ENCODE data around the gene ADAM15. TPM values are rescaled to one million over a fixed set of nuclear protein-coding genes. Genes with fewer than 3 reads are reported as not detected.

Gene ADAM15
- total and polyA plus RNA-seq, 5 donors from 2014 or later = 9.8 to 31.5 (median 20.6) TPM

GRCh38 chr1:155085504-155086127, 34.5 kb downstream of the ADAM15 start:
- Mint-ChIP-seq H3K9me3 (peaks cover 0 to 4% (median 0%) of the 10 kb centered on the region in 7 donors), H3K27ac (peak overlapping the region; percentile 82 to 96 (median 92)), H3K4me3 (peak overlapping the region; percentile 88 to 99 (median 94)), H3K36me3 (no peaks in the 10 kb centered on the region), H3K4me1 (peaks cover 0 to 43% (median 28%) of the 10 kb centered on the region in 4 donors), H3K27me3 (peaks cover 46% of the 10 kb centered on the region)
- Histone ChIP-seq H3K4me3 (ENCODE audit: low read depth, low read length) (peak overlapping the region; percentile 62), H3K27me3 (ENCODE audit: control insufficient read depth, insufficient read depth, low read length) (peaks cover 20% of the 10 kb centered on the region), H3K9me3 (ENCODE audit: control insufficient read depth in 2 of 2, low read length in 2 of 2) (no peaks in the 10 kb centered on the region), H3K4me1 (ENCODE audit: control insufficient read depth, insufficient read depth, low read length, poor library complexity, severe bottlenecking) (peaks cover 46% of the 10 kb centered on the region), H3K27ac (ENCODE audit: insufficient read depth, low read length, poor library complexity, severe bottlenecking) (peak overlapping the region; percentile 76), H3K36me3 (ENCODE audit: control insufficient read depth, insufficient read depth, low read length) (no peaks in the 10 kb centered on the region)
- ATAC-seq (ENCODE audit: low read depth in 2 of 2) = peak; percentile 17 to 25
- peak; percentile 56 to 74 (median 63) for DNase-seq

- H3K27ac ChIP-seq (ENCODE audit: insufficient read depth, low read length, poor library complexity, severe bottlenecking) = peak overlapping the region; percentile 76
- peaks cover 18% of the 10 kb centered on the region for H3K27me3 ChIP-seq (ENCODE audit: control insufficient read depth, insufficient read depth, low read length)
- Mint-ChIP-seq H3K4me1 (peaks cover 0 to 42% (median 27%) of the 10 kb centered on the region in 4 donors), H3K27me3 (peaks cover 44% of the 10 kb centered on the region), H3K27ac (peak overlapping the region in 1 of 3 donors; percentile 48), H3K9me3 (peaks cover 0 to 4% (median 0%) of the 10 kb centered on the region in 7 donors), H3K36me3 (no peaks in the 10 kb centered on the region), H3K4me3 (peak overlapping the region; percentile 27 to 98 (median 78))
- H3K4me1 ChIP-seq (ENCODE audit: control insufficient read depth, insufficient read depth, low read length, poor library complexity, severe bottlenecking) = peaks cover 40% of the 10 kb centered on the region
- H3K4me3 ChIP-seq (ENCODE audit: low read depth, low read length) = no peak overlapping the region
- ATAC-seq (ENCODE audit: low read depth in 2 of 2) (peak; percentile 8 to 10), DNase-seq (peak; percentile 73 to 82 (median 78))
- H3K9me3 ChIP-seq (ENCODE audit: control insufficient read depth in 2 of 2, low read length in 2 of 2) = no peaks in the 10 kb centered on the region
- H3K36me3 ChIP-seq (ENCODE audit: control insufficient read depth, insufficient read depth, low read length) = no peaks in the 10 kb centered on the region
Observed at GRCh38 chr1:155086128-155086741, 35.1 kb downstream of the ADAM15 start.

GRCh38 chr1:155086856-155087535, 35.9 kb downstream of the ADAM15 start:
- peaks cover 44% of the 10 kb centered on the region for H3K27me3 Mint-ChIP-seq
- peak overlapping the region in 2 of 3 donors; percentile 67 to 76 for H3K27ac Mint-ChIP-seq
- peaks cover 0 to 39% (median 23%) of the 10 kb centered on the region in 4 donors for H3K4me1 Mint-ChIP-seq
- peaks cover 0 to 1% (median 0%) of the 10 kb centered on the region in 7 donors for H3K9me3 Mint-ChIP-seq
- DNase-seq (no peak), ATAC-seq (ENCODE audit: low read depth in 2 of 2) (no peak)
- Histone ChIP-seq H3K27me3 (ENCODE audit: control insufficient read depth, insufficient read depth, low read length) (peaks cover 14% of the 10 kb centered on the region), H3K9me3 (ENCODE audit: control insufficient read depth in 2 of 2, low read length in 2 of 2) (no peaks in the 10 kb centered on the region), H3K4me1 (ENCODE audit: control insufficient read depth, insufficient read depth, low read length, poor library complexity, severe bottlenecking) (peaks cover 32% of the 10 kb centered on the region), H3K36me3 (ENCODE audit: control insufficient read depth, insufficient read depth, low read length) (no peaks in the 10 kb centered on the region), H3K27ac (ENCODE audit: insufficient read depth, low read length, poor library complexity, severe bottlenecking) (no peak overlapping the region), H3K4me3 (ENCODE audit: low read depth, low read length) (no peak overlapping the region)
- no peaks in the 10 kb centered on the region for H3K36me3 Mint-ChIP-seq
- peak overlapping the region in 3 of 4 donors; percentile 13 to 59 (median 53) for H3K4me3 Mint-ChIP-seq

GRCh38 chr1:155091071-155092051, 40.2 kb downstream of the ADAM15 start:
- ATAC-seq (ENCODE audit: low read depth in 2 of 2) = peak; percentile 62 to 75
- Mint-ChIP-seq H3K4me1 (peaks cover 0 to 6% (median 3%) of the 10 kb centered on the region in 4 donors), H3K27me3 (peaks cover 28% of the 10 kb centered on the region), H3K27ac (peak overlapping the region in 2 of 3 donors; percentile 61 to 75), H3K9me3 (no peaks in the 10 kb centered on the region), H3K36me3 (no peaks in the 10 kb centered on the region), H3K4me3 (peak overlapping the region in 1 of 4 donors; percentile 50)
- peak; percentile 73 to 75 (median 74) for DNase-seq
- Histone ChIP-seq H3K4me3 (ENCODE audit: low read depth, low read length) (no peak overlapping the region), H3K4me1 (ENCODE audit: control insufficient read depth, insufficient read depth, low read length, poor library complexity, severe bottlenecking) (peaks cover 2% of the 10 kb centered on the region), H3K9me3 (ENCODE audit: control insufficient read depth in 2 of 2, low read length in 2 of 2) (no peaks in the 10 kb centered on the region), H3K27ac (ENCODE audit: insufficient read depth, low read length, poor library complexity, severe bottlenecking) (no peak overlapping the region), H3K36me3 (ENCODE audit: control insufficient read depth, insufficient read depth, low read length) (no peaks in the 10 kb centered on the region), H3K27me3 (ENCODE audit: control insufficient read depth, insufficient read depth, low read length) (peaks cover 4% of the 10 kb centered on the region)

- no peak overlapping the region for H3K27ac ChIP-seq (ENCODE audit: insufficient read depth, low read length, poor library complexity, severe bottlenecking)
- no peaks in the 10 kb centered on the region for H3K36me3 ChIP-seq (ENCODE audit: control insufficient read depth, insufficient read depth, low read length)
- DNase-seq (no peak), ATAC-seq (ENCODE audit: low read depth in 2 of 2) (no peak)
- H3K27me3 Mint-ChIP-seq = peaks cover 32% of the 10 kb centered on the region
- H3K4me3 ChIP-seq (ENCODE audit: low read depth, low read length) = no peak overlapping the region
- no peaks in the 10 kb centered on the region for H3K4me1 ChIP-seq (ENCODE audit: control insufficient read depth, insufficient read depth, low read length, poor library complexity, severe bottlenecking)
- no peaks in the 10 kb centered on the region for H3K36me3 Mint-ChIP-seq
- no peak overlapping the region for H3K4me3 Mint-ChIP-seq
- peaks cover 4% of the 10 kb centered on the region for H3K27me3 ChIP-seq (ENCODE audit: control insufficient read depth, insufficient read depth, low read length)
- H3K9me3 Mint-ChIP-seq = no peaks in the 10 kb centered on the region
- peaks cover 0 to 6% (median 3%) of the 10 kb centered on the region in 4 donors for H3K4me1 Mint-ChIP-seq
- H3K27ac Mint-ChIP-seq = no peak overlapping the region
- no peaks in the 10 kb centered on the region for H3K9me3 ChIP-seq (ENCODE audit: control insufficient read depth in 2 of 2, low read length in 2 of 2)
Observed at GRCh38 chr1:155092131-155092530, 41.0 kb downstream of the ADAM15 start.

- Mint-ChIP-seq H3K27ac (no peak overlapping the region), H3K27me3 (peaks cover 29% of the 10 kb centered on the region), H3K9me3 (no peaks in the 10 kb centered on the region), H3K4me1 (peaks cover 0 to 6% (median 2%) of the 10 kb centered on the region in 4 donors), H3K36me3 (no peaks in the 10 kb centered on the region), H3K4me3 (no peak overlapping the region)
- no peak overlapping the region for H3K4me3 ChIP-seq (ENCODE audit: low read depth, low read length)
- ATAC-seq (ENCODE audit: low read depth in 2 of 2) = no peak
- no peak overlapping the region for H3K27ac ChIP-seq (ENCODE audit: insufficient read depth, low read length, poor library complexity, severe bottlenecking)
- H3K9me3 ChIP-seq (ENCODE audit: control insufficient read depth in 2 of 2, low read length in 2 of 2) = no peaks in the 10 kb centered on the region
- no peaks in the 10 kb centered on the region for H3K4me1 ChIP-seq (ENCODE audit: control insufficient read depth, insufficient read depth, low read length, poor library complexity, severe bottlenecking)
- H3K36me3 ChIP-seq (ENCODE audit: control insufficient read depth, insufficient read depth, low read length) = no peaks in the 10 kb centered on the region
- peaks cover 4% of the 10 kb centered on the region for H3K27me3 ChIP-seq (ENCODE audit: control insufficient read depth, insufficient read depth, low read length)
- DNase-seq = no peak
Observed at GRCh38 chr1:155092641-155093040, 41.5 kb downstream of the ADAM15 start.
